ENCODE measurements around the gene TLR4. TPM values are rescaled to one million over a fixed set of nuclear protein-coding genes. Genes with fewer than 3 reads are reported as not detected.
A peak's percentile ranks its signal among the peaks of the same experiment; 100 is the strongest.

Gene TLR4
- 10 to 100 TPM; 19.8 to 22.6 TPM for total RNA-seq
- long read RNA-seq, full-length matches to known transcripts = 6 of 9 reads
- long read RNA-seq, partial matches to known transcripts = 0 of 9 reads
- long read RNA-seq, other reads (novel, unspliced or antisense) = 3 of 9 reads

DNA sequence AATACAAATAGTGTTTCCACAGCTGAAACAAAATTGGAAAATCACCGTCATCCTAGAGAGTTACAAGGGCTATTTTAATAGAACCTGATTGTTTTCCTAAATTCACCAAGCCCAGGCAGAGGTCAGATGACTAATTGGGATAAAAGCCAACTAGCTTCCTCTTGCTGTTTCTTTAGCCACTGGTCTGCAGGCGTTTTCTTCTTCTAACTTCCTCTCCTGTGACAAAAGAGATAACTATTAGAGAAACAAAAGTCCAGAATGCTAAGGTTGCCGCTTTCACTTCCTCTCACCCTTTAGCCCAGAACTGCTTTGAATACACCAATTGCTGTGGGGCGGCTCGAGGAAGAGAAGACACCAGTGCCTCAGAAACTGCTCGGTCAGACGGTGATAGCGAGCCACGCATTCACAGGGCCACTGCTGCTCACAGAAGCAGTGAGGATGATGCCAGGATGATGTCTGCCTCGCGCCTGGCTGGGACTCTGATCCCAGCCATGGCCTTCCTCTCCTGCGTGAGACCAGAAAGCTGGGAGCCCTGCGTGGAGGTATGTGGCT, at the start of gene TLR4:
TLR4 (plus strand) TSS at position 380 of the 552 bp plus-strand sequence; CDS start at position 450, 70 bp downstream.
- peak; percentile 85 to 92 for ATAC-seq
- intact Hi-C loops (cut with DNase I) = loop anchor here in 1 of 2 donors (10.0 kb wide), 1 partner anchor 71 kb away; no protein-coding TSS in a partner anchor
- peak; percentile 74 for DNase-seq

DNA sequence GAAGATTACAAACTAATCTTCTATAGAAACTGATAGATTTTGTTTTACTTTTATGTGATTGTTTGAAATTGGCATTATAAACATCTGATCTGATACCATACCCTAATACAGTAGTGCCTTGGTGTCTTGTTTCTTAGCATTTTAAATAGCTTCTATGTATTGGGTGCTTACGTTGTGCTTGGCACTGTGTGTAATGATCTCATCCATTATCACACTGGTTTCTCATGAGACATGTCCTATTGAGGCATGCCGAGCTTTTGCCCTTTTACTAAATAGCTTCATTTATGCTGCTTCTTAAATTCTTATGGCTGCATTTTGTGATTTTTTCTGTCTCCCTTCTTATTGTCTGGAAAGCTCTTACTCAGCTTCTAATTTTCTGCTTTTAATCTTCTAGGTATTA, 48.2 kb upstream of the TLR4 start:
- intact Hi-C loops (cut with DNase I) = no loop called here
- DNase-seq (no peak), ATAC-seq (no peak)

DNA sequence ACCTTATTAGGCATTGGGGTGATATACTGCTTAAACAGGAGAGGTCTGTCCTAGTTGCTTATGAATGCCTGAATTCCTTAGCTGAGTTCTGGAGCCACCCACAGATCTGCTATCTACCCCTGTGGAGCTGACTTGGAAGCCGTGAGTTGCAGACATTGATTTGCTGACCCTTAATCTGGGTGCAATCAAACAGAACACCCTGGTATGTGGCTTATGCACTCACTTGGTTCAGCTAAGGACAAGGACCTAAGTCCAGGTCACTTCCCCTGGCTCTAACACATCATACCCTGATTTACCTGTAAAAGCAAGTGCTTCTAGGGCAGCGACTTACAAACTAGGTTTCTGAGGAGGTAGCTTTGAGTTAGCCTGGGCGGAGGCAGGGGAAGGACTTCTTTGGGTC, 41.6 kb upstream of the TLR4 start:
- ATAC-seq = no peak
- intact Hi-C loops (cut with DNase I) = no loop called here
- DNase-seq = no peak

DNA sequence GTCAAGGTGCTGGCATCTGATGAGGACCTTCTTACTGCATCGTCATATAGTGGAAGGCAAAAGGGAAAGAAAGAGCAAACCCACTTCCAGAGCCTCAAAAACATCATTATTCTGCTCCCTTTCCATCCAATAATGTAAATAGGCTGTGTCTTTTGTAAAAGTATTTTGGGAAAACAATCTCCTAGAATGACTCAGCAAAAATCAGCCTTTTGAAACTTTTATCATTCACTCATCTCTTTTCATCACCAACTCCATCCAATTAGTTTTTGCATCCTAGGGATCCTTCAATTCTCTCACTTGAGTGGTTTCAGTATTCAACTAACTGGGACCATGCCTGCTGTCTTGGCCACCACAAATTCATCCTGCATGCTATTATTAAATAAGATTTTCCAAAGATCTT, 39.8 kb upstream of the TLR4 start:
- DNase-seq (no peak), ATAC-seq (no peak)
- intact Hi-C loops (cut with DNase I) = no loop called here

DNA sequence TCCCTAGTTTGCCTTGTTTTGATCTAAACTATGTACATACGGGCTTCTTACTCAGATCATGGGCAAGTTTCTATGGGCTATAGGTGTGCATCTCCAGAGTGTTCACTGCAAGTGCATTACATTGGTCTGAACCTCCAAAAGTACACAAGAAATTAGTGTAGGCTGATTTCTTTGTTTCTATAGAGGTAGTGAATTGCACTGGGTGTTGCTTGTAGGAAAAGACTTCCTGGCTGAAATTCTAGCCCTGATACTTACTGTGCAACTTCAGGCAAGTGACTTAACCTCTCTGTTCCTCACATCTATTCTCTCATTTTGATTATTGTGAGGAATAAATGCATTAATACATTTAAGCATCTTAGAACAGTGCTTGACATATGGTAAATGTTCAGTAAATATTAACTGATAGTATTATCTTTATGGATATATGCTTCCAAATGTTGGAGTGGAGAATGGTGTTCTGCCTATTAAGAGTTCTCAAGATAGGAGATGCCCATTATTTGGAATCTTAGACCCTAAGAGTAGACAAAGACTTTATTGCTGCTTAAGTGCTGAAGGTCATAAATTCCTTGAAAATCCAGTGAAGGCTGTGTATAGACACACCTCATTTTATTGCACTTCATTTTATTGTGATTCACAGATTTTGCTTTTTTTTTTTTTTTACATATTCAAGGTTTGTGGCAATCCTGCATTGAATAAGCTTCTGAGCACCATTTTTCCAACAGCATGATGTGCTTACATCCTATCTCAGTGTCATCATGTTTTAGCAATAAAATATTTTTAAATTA, 38.4 kb upstream of the TLR4 start:
- DNase-seq = no peak
- intact Hi-C loops (cut with DNase I) = no loop called here
- ATAC-seq = no peak

DNA sequence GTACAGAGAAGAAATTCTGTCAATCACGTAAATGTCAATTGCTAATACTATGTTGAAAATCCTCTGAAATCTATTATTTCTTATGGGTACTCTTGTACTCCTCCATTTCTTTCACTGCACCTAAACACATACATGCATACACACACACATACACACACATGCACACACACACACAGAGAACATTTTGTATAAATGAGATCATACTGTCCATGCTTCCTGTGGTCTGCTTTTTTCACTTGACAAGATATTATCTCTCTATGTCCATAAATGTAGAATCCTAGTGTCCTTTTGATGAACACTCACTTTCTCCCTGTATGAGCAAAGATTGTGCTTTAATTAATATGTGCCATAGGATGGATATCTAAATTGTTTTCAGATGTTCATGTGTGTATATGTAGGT, 32.7 kb upstream of the TLR4 start:
- DNase-seq = no peak
- no peak for ATAC-seq
- intact Hi-C loops (cut with DNase I) = no loop called here

DNA sequence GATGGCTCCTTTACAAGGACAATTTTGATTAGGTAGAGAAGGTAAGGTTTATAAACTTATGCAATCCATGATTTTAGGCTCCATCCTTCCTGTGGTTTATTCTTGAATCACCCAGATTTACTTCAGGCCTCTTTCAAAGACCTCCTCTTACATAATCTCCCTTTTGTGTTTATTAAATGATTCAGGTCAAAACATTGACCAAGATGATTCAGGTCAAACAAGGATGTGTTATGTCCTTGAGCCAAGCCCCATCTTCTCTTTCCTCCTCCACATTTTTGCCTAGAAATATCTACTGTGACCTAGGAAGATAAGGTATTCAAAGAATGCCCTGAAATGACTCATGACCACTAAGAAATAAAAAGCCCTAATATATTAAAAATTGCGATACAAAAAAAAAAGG, 31.8 kb upstream of the TLR4 start:
- no peak for ATAC-seq
- no peak for DNase-seq
- intact Hi-C loops (cut with DNase I) = no loop called here

DNA sequence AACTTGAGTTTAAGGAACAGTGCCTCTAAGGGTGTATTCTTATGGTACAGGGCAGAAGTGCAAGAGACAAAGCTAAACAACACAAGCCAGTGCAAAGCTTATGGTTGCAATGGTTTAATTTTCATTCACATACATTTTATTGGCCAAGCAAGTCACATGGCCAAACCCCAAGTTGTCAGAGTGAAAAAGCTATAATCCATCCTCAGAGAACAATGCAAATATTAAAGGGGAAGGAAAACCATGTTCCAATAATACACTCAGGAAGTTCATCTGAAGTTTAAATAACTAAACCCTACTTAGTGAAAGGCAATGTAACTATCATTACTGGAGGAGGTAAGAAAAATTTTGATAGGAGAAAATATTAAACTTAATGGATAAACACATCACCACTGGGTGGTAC, 26.6 kb upstream of the TLR4 start:
- no peak for DNase-seq
- no peak for ATAC-seq
- intact Hi-C loops (cut with DNase I) = no loop called here

DNA sequence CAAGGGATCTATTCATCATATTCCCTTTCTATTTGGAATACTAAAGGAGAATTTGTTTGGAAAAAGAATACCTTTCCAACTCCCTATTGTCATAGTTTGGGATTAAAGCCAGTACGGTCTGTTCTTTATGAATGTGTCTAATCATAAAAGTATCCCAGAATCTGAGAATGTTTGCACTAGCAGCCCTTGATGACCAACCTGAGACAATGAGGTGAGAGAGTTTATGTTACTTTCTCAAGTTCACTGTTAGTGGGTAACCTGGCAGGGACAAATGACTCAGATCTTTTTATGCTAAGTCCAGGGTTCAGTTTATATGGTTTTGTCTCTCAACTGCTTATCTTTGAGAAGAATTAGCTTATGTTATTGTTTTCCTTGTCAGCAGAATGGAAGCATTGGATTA, 25.3 kb upstream of the TLR4 start:
- intact Hi-C loops (cut with DNase I) = no loop called here
- DNase-seq (no peak), ATAC-seq (peak in 1 of 2 donors; percentile 39)

DNA sequence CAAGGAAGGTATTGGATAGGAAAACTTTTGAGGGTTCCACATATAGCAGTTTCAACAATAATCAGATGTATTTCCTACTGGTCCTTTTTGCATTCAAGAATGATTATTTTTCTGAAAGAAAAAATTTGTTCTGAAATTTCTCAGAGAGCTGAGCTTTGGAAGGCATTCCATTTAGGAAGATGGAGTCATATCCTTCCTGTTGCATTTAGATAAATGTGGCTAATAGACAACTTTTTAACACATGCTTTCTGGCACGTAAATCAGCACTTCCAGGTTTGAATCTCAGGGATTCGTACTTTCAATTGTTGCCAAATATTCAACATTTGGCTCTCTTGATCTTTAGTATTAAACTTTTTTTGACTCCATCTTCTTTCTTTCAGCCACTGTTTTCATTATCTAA, 24.8 kb upstream of the TLR4 start:
- ATAC-seq = no peak
- DNase-seq = no peak
- intact Hi-C loops (cut with DNase I) = no loop called here

DNA sequence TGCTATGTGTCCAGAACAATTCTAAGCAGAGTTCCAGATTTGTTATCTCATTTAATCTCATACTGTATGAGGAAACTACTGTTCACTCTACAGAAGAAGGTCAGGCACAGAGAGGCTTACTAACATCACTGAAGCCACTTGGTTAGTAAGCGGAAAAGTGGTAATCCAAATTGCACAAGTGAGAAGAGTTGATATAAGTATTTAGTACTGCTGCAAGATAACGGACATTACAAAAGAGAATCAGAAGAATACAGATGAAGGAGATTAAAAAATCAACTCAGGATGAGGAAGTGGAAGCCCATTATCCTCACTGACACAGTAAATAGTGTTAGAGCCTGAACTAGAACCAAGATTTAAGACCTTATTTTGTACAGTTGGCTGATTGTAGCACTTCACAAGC, 22.3 kb upstream of the TLR4 start:
- no peak for ATAC-seq
- no peak for DNase-seq
- intact Hi-C loops (cut with DNase I) = no loop called here

DNA sequence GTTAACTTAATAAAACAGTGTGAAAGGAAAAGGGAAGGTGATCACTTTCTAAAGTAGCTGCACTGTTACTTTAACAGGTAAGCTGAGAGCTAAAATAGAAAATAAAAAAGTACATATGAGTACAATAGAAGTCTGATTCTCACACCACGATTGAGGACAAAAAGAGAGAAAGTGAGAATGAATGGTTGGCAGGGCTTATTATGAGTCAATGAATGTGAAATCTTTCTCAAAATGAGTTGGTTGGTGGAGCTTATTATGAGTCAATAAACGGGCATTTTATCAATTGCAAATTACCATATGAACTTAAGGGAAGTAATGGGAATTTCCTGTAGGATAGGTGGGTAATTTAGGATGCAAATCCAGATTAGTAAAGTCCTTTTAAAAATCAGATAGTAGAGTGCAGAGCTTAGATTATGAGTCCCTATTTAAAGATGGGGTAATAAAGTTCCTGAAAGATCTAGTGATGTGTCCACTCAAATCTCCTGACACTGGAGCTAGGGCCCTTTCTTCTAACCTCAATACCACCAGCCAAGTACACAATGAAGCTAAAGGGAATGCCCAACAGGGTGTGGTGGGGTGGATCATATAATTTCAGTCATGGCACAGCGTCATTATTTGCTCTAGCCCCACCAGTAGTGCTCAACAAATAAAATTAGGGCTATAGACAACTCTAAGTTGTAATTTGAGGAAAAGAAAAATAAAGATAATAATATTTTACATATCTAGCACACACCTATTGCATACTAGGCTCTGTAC, 21.1 kb upstream of the TLR4 start:
- intact Hi-C loops (cut with DNase I) = no loop called here
- DNase-seq = no peak

DNA sequence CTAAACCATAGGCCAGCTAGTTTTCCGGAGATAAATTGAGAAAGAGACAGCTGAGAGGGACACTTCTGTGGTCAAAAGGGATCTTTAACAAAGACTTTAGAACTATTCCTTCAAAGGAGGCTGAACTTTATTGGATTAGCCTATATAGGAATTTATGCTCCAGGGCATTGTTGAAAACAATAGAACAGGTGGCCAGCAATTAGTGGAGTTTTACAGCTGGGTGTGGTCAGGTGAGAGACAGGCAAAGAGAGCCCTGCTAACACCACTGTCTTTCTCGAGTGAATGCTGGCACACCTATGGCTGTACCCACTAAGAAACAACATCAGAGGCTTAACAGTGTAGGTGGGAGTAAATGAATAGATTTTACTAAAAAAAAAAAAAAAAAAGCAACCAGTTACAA, 16.7 kb upstream of the TLR4 start:
- ATAC-seq (no peak), DNase-seq (no peak)
- intact Hi-C loops (cut with DNase I) = no loop called here

More for the DNA sequence above, 21.1 kb upstream of the TLR4 start:
- no peak for ATAC-seq

DNA sequence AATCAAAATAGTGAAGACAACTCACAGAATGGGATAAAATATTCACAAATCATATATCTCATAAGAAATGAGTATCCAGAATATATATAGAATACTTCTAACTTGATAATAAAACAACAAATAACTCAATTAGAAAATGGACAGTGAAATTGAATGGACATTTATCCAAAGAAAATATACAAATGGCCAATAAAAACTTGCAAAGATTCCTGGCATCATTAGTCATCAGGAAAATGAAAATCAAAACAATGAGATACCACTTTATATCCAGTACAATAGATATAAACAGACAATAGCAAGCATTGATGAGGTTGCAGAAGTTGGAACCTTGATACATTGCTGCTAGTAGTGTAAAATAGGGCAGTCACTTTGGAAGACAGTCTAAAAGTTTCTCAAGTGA, 12.8 kb upstream of the TLR4 start:
- DNase-seq (no peak), ATAC-seq (no peak)
- intact Hi-C loops (cut with DNase I) = no loop called here

DNA sequence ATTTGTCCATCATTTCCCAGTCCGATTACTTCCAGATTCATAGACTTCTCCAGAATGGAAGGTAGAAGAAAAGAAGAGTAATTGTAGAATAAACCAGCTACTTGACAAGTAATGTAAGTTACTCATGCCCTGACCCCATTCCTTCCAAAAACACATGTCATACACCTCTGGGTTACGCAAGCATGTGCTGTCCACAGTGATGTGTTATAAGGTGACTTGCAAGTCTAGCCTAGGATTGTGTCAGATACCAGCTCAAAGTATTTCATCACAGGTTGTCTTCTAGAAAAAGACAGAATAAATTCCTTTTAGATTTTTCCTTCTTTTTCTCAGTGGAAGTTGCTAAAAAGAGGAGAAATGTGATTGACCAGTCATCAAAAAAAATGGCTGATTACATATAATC, 8.0 kb upstream of the TLR4 start:
- intact Hi-C loops (cut with DNase I) = no loop called here
- ATAC-seq = no peak
- DNase-seq = no peak

DNA sequence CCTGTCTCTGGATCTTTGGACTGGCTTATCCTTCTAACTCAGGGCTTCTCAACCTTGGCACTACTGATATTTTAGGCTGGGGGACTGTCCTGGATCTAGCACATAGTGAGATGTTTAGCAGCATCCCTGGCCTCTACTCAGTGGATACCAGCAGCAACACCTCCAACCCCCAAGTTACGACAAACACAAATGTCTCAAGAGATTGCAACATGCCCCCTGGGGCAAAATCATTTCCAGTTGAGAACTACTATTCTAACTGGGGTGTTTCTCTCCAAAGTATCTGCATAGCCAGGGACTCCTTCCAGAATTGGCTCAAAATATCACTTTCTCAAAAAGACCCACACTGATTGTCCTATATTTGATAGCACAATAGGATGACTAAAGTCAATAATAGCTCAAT, 7.2 kb upstream of the TLR4 start:
- DNase-seq = no peak
- intact Hi-C loops (cut with DNase I) = no loop called here
- ATAC-seq = no peak

DNA sequence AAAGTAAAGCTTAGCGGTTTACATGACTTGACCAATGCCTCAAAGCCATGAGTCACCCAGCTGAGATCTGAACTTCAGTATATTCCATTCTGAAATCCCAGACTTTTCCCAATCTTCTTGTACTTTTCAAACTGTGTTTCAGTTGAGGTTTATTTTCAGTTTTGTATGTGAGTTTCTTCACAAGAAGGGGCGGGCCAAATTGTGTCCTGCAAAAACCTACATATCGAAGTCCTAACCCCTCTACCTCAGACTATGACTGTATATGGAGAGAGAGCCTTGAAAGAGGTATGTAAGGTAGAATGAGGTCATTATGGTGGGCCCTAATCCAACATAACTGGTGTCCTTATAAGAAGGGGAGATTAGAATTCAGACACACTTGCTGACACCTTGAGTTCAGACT, 666 bp upstream of the TLR4 start:
- ATAC-seq (peak in 1 of 2 donors; percentile 5), DNase-seq (no peak)
- intact Hi-C loops (cut with DNase I) = loop anchor here in 1 of 2 donors (10.0 kb wide), 1 partner anchor 71 kb away; no protein-coding TSS in a partner anchor

DNA sequence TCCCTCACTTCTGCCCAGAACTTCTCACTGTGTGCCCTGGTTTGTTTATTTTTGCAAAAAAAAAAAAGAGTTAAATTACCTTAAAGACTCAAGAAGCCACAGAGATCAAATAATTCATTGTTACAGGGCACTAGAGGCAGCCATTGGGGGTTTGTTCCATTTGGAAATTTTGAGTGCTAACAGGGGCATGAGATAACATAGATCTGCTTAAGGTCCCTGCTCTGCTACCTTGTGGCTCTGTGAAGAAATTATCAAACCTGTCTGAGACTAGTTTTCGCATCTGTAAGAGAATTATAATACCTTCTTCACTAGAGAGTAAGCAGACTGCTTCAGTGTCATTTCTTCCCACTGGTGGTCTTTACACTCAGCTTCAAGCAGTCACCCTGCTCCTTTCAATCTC, 394 bp downstream of the TLR4 start:
- intact Hi-C loops (cut with DNase I) = loop anchor here in 1 of 2 donors (10.0 kb wide), 1 partner anchor 70 kb away; no protein-coding TSS in a partner anchor
- no peak for DNase-seq
- no peak for ATAC-seq

DNA sequence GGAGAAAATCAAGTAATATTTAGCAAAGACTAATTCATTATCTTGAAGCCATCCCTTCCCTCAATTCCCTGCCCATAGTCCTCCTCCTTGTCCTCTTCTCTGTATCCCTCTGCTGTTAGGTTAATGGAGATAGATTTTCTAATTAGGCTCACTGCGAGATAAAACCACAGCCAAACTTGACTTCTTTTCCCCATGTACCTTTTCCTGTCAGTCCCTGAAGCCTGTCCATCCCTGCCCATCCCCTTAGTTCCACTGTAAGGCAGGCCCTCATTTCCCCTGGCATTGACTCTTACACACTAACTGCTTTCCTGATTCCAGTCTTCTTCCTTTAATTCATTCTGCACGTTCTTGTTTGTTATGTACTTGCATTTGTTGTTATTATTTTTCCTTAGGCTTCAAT, 1.2 kb downstream of the TLR4 start:
- intact Hi-C loops (cut with DNase I) = loop anchor here in 1 of 2 donors (10.0 kb wide), 1 partner anchor 69 kb away; no protein-coding TSS in a partner anchor
- DNase-seq (no peak), ATAC-seq (no peak)

Measured in left cardiac atrium (tissue), 4 donors.